ENCODE measurements around the gene RAET1G. TPM values are rescaled to one million over a fixed set of nuclear protein-coding genes. Genes with fewer than 3 reads are reported as not detected.
"Not testable (repeated sequence)": the region's sequence is repeated elsewhere in the genome, so short reads cannot be mapped to it uniquely, and the experiment has no call there.

The RAET1G gene
- total and polyA plus RNA-seq, 9 of the 15 experiments (the other 6 are each of a cell fraction or from before 2014, with no cell fraction given), result 0.11 TPM; not detected in 8

- DNase-seq (ENCODE audit: extremely low read depth in 1 of 4, low spot score in 3 of 4); POLR2A ChIA-PET; H3K4me3 ChIP-seq; H3K79me2 ChIP-seq (ENCODE audit: control insufficient read depth, insufficient read depth, low read length); H3K9me3 ChIP-seq (replicated peaks; ENCODE audit: control insufficient read depth, insufficient read depth, low read depth, low read length); CTCF ChIA-PET (ENCODE audit: low intra/inter-chr PET ratio); intact Hi-C loops (cut with micrococcal nuclease); H4K20me1 ChIP-seq (replicated peaks; ENCODE audit: control insufficient read depth, insufficient read depth, low read length); H3K36me3 ChIP-seq (ENCODE audit: control insufficient read depth, insufficient read depth, low read length); H2AFZ ChIP-seq (ENCODE audit: low read depth, low read length); H3K27ac ChIP-seq (ENCODE audit: extremely low read depth, low read depth, low read length); H3K9ac ChIP-seq (ENCODE audit: insufficient read depth in 1 of 2, low read depth in 2 of 2, low read length in 2 of 2); H3K4me2 ChIP-seq (ENCODE audit: insufficient read depth, low read length); ATAC-seq; FAIRE-seq; H3K9me1 ChIP-seq (ENCODE audit: control insufficient read depth, insufficient read depth, low read length); BruUV-seq (replicated peaks): not testable (repeated sequence)
- Histone ChIP-seq H3K27me3 (ENCODE audit: control insufficient read depth in 2 of 2, insufficient read depth in 2 of 2, low read length in 2 of 2) (peaks cover 10 to 54% of the 10 kb centered on the region in 2 experiments; a peak in 4 of 5 replicates), H3K4me1 (replicated peaks in 1 of 2; ENCODE audit: control insufficient read depth in 2 of 2, insufficient read depth in 2 of 2, low read length in 2 of 2) (peaks cover 0 to 24% of the 10 kb centered on the region in 2 experiments; a peak in 2 of 5 replicates)
- in situ Hi-C loops (cut with MboI), result loop anchor here (10.0 kb wide), 1 partner anchor 461 kb away; no protein-coding TSS in a partner anchor
- WGBS (ENCODE audit: insufficient coverage, low coverage, missing lambda C conversion rate), result 0% methylated on average over 5 of the region's 5 CpGs
Measured at GRCh38 chr6:149943321-149943720, 20.4 kb upstream of the RAET1G start.

DNA sequence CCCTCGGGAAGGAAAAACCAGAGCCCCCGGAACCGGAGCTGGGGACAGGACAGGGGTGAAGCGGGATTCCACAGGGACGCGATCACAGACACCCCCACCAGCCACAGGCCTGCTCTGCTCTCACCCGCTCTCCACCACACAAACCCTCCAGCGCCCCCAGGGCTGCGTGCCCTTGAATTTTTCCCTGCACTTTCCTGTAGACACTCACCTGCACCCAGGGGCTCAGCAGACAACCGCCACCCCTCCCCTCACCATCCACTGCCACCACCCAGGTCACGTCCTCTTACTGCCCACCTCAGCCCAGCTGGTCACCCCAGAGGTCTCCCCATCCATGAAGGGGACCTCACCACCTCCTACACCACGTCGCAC, 19.5 kb upstream of the RAET1G start:
- FAIRE-seq (no peak), DNase-seq (ENCODE audit: extremely low read depth in 1 of 4, low spot score in 3 of 4) (no peak), ATAC-seq (peak; percentile 3)
- peaks cover 12 to 52% of the 10 kb centered on the region in 2 experiments; a peak in 4 of 5 replicates for H3K27me3 ChIP-seq (ENCODE audit: control insufficient read depth in 2 of 2, insufficient read depth in 2 of 2, low read length in 2 of 2)
- no peaks in the 10 kb centered on the region for H3K36me3 ChIP-seq (ENCODE audit: control insufficient read depth, insufficient read depth, low read length)
- no TSS peak for BruUV-seq (replicated peaks)
- H3K9ac ChIP-seq (ENCODE audit: insufficient read depth in 1 of 2, low read depth in 2 of 2, low read length in 2 of 2), result peak overlapping the region in 1 of 2 experiments; percentile 79; a peak in 2 of 4 replicates
- ChIA-PET POLR2A (interaction anchor here (0.6 kb wide), 1 partner anchor 70 kb away, joined by 3 read pairs; no protein-coding TSS in a partner anchor), CTCF (ENCODE audit: low intra/inter-chr PET ratio) (interaction anchor here (0.6 kb wide), 1 partner anchor 63 kb away, joined by 3 read pairs; no protein-coding TSS in a partner anchor)
- H3K9me1 ChIP-seq (ENCODE audit: control insufficient read depth, insufficient read depth, low read length), result no peaks in the 10 kb centered on the region
- peak overlapping the region; percentile 92; the same call in 1 of the 2 replicates for H2AFZ ChIP-seq (ENCODE audit: low read depth, low read length)
- TF ChIP-seq HMGXB4 (CRISPR knock-in tag; IDR thresholded peaks at IDR 0.05), result no peak
- no peak for TF ChIP-seq ZBTB8A (IDR thresholded peaks at IDR 0.05; ENCODE audit: partially characterized antibody)
- TF ChIP-seq PRDM10 (IDR thresholded peaks at IDR 0.05; ENCODE audit: partially characterized antibody), result peak; percentile 19
- no peak for TF ChIP-seq ZNF316 (IDR thresholded peaks at IDR 0.05)
- TF ChIP-seq NFIC (IDR thresholded peaks at IDR 0.05), result no peak
- TF ChIP-seq, protein P1, sequence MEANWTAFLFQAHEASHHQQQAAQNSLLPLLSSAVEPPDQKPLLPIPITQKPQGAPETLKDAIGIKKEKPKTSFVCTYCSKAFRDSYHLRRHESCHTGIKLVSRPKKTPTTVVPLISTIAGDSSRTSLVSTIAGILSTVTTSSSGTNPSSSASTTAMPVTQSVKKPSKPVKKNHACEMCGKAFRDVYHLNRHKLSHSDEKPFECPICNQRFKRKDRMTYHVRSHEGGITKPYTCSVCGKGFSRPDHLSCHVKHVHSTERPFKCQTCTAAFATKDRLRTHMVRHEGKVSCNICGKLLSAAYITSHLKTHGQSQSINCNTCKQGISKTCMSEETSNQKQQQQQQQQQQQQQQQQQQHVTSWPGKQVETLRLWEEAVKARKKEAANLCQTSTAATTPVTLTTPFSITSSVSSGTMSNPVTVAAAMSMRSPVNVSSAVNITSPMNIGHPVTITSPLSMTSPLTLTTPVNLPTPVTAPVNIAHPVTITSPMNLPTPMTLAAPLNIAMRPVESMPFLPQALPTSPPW (CRISPR knock-in tag; IDR thresholded peaks at IDR 0.05), result no peak
- no peaks in the 10 kb centered on the region for H3K9me3 ChIP-seq (replicated peaks; ENCODE audit: control insufficient read depth, insufficient read depth, low read depth, low read length)
- peak overlapping the region; percentile 82; the same call in 1 of the 2 replicates for H3K4me2 ChIP-seq (ENCODE audit: insufficient read depth, low read length)
- H3K4me1 ChIP-seq (replicated peaks in 1 of 2; ENCODE audit: control insufficient read depth in 2 of 2, insufficient read depth in 2 of 2, low read length in 2 of 2), result peaks cover 0 to 26% of the 10 kb centered on the region in 2 experiments; a peak in 2 of 5 replicates
- peak overlapping the region; percentile 43 for H3K4me3 ChIP-seq
- no peaks in the 10 kb centered on the region for H4K20me1 ChIP-seq (replicated peaks; ENCODE audit: control insufficient read depth, insufficient read depth, low read length)
- intact Hi-C loops (cut with micrococcal nuclease) (no loop called here), in situ Hi-C loops (cut with MboI) (loop anchor here (10.0 kb wide), 1 partner anchor 462 kb away; no protein-coding TSS in a partner anchor)
- H3K79me2 ChIP-seq (ENCODE audit: control insufficient read depth, insufficient read depth, low read length), result no peaks in the 10 kb centered on the region
- WGBS (ENCODE audit: insufficient coverage, low coverage, missing lambda C conversion rate), result 17% methylated on average over 12 of the region's 13 CpGs
- no peak overlapping the region for H3K27ac ChIP-seq (ENCODE audit: extremely low read depth, low read depth, low read length)
